HuH-7 (cell line): ENCODE measurements around the gene RPL36AL.
"Not testable (repeated sequence)": the region's sequence is repeated elsewhere in the genome, so short reads cannot be mapped to it uniquely, and the experiment has no call there.

ENCODE experiments used
- DNase-seq: peaks from one replicate; pipeline ENCODE4 v3.0.0; 2011; ENCODE audit warnings: low spot score

RPL36AL gene

GRCh38 chr14:49619273-49619672 is 1.2 kb downstream of the RPL36AL start:
- not testable (repeated sequence) for DNase-seq

GRCh38 chr14:49617852-49618519 is 2.4 kb downstream of the RPL36AL start:
- no peak for DNase-seq

GRCh38 chr14:49615776-49616175 is 4.7 kb downstream of the RPL36AL start:
- DNase-seq: no peak

- no peak for DNase-seq
Observed at GRCh38 chr14:49614196-49614595, 6.2 kb downstream of the RPL36AL start.

GRCh38 chr14:49612671-49613070 is 7.8 kb downstream of the RPL36AL start:
- no peak for DNase-seq

GRCh38 chr14:49612251-49612650 is 8.2 kb downstream of the RPL36AL start:
- no peak for DNase-seq

GRCh38 chr14:49607583-49607982 is 12.8 kb downstream of the RPL36AL start:
- no peak for DNase-seq

- DNase-seq: peak; percentile 52
Observed at GRCh38 chr14:49598485-49599300, 21.7 kb downstream of the RPL36AL start, which contains the start of gene LRR1. TSS of gene LRR1 (plus strand) at chr14:49598940. CDS start at chr14:49599021, 81 bp downstream.

- no peak for DNase-seq
Observed at GRCh38 chr14:49598189-49598484, 22.3 kb downstream of the RPL36AL start.

- no peak for DNase-seq
Observed at GRCh38 chr14:49594347-49595091, 25.9 kb downstream of the RPL36AL start.

GRCh38 chr14:49593016-49593415 is 27.4 kb downstream of the RPL36AL start:
- DNase-seq: no peak

- DNase-seq: no peak
Observed at GRCh38 chr14:49589387-49589786, 31.0 kb downstream of the RPL36AL start.

- DNase-seq: no peak
Observed at GRCh38 chr14:49586673-49587460, 33.6 kb downstream of the RPL36AL start.

GRCh38 chr14:49585803-49586672 is 34.4 kb downstream of the RPL36AL start, which contains the start of gene RPS29:
TSS of gene RPS29 (minus strand) at chr14:49586380. CDS start at chr14:49586346, 34 bp downstream.
- DNase-seq: peak; percentile 62

- DNase-seq: not testable (repeated sequence)
Observed at GRCh38 chr14:49584981-49585640, 35.3 kb downstream of the RPL36AL start.

- no peak for DNase-seq
Observed at GRCh38 chr14:49584058-49584457, 36.4 kb downstream of the RPL36AL start.

- no peak for DNase-seq
Observed at GRCh38 chr14:49583629-49584028, 36.8 kb downstream of the RPL36AL start.

GRCh38 chr14:49582113-49582977 is 38.1 kb downstream of the RPL36AL start:
- DNase-seq: no peak
